Measurements from ENCODE around the gene TENM4. TPM values are rescaled to one million over a fixed set of nuclear protein-coding genes. Genes with fewer than 3 reads are reported as not detected.

Gene TENM4
- total RNA-seq, 1 donor from 2014 or later, result 2.9 TPM

GRCh38 chr11:79447038-79447786, 6.4 kb upstream of the TENM4 start:
- DNase-seq, result no peak

DNA sequence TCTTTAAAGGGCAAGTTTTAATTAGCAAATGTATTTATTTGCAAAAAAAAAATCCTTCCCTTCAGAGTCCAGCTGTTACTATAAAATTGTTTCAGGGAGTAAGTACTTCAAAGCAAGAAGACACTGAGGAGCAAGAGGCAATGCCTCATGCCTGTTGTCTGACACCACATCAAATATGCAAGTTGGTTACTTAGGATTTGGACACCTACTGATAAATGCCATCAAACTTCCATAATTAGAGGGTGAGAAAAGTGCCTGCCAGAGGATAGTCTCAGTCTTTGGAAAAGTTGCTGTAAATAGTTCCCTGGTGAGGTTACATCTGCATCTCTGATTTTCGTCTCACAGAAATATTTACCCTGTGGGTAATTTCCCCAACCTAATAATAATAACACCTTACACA, 4.1 kb upstream of the TENM4 start:
- no peak for DNase-seq

DNA sequence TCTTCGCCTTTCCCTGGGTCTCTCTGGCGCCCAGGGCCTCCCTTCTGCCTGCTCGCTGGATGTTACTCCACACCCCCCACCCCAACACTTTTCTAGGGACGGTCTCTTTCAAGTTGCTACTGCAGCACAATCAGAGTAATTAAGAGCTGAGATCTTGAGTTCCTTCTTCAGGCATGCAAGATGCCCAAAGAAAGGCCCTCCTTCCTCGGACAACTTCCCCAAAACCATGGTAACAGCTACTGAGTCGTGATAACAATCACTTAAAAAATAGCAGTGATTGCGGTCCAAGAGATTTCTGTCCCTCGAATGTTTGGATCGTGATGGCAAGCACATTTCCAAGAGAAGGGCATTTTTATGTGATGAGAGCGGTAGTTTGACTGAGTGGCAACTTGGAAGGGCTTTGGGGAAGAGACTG, 638 bp upstream of the TENM4 start:
- no peak for DNase-seq

DNA sequence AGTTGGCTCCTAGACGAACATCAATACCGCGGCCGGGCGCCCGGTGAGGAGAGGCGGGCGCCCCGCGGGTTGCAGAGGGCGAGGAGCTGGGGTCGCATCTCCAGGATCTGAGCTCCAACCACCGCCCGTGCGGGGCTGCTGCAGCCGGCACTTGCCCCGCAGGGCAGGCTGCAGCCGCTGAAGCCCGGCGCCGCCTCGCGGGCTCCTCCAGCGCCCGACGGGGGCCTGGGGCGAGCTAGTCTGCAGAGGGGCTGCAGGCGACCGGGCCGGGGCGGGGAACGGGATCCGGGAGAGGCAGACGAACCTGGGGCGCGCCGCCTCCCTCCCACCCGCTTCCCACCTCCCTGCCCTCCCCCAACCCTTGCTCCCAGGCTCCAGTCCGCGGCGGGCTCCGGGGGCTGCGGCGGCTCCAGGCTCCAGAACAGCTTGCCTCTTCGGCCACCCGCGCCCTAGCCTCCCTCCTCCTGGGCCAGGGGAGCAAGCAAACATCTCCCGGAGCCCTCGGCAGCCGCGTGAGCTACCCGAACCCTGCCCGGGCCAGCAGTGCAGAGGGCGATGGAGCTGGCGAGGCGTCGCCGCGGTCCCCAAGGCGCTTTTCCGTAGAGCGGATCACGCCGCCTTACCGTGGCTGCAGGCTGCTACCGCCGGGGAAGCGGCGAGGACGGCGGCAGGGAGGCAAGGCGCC, 802 bp downstream of the TENM4 start:
- DNase-seq, result no peak

GRCh38 chr11:79439410-79439885, 1.4 kb downstream of the TENM4 start:
- DNase-seq, result no peak

DNA sequence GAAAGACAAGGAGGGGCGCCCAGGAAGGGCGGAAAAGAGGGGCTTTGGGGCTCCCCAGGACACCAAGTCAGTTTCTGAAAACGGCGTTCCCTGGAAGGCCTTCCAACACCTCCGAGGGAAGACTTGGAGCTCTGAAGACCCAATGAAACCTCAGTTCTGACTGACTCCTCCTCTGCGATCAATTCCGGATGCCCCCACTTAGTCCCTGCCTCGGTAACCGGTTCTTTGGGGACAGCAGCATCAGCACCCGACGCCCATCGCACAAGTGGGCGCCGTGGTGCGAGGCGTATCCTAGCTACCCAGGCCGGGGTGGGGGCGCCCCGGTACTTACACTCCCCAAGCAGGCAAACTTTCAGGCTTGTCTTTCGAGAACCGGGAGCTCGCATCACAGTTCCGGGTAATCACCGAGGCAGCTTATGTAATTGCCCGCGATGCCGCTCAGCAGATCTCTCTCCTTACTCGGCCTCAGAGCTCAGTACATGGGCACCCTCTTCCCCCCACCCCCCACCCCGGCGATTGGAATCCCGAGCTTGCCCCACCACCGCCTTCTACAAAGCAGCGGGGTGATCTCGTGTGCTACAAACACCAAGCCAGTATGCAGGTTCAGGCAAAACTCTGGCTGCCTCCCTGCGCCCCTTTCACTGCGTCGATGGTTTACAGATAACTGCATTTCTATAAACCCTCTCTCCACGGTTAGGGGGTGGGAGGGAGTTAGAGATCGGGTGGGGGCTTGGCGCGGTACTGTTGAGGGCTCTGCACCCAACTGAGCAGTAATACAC, 2.0 kb downstream of the TENM4 start:
- no peak for DNase-seq

DNA sequence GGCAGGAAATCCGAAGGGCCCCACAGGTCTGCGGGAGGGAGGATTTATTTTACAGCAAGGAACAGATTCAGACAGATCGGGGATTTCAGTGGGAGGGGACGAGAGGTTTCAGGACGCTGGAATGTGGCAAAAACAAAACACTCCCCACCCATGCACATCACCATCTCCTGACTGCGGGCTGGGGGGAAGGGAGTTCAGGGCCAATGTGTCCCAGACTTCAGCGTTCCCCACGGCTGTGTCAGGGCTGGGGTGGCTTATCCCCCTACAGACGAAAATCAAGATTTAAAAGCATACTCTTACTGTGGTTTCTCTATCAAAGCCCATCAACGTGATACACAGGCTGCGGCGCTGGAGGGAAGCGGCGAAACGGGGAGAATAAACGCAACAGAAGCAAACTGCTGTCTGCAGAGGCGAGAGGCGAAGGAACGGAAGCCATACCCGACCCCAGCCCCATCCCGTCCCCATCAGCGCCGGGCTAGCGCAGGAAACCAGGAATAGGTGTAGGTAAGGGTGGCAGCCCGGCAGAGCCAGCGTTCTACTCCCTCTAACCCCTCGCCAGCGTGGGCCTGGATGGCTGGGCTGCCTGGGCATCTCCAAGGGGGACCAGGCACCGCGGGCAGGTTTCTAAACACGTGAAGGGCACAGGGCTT, 2.7 kb downstream of the TENM4 start:
- no peak for DNase-seq

DNA sequence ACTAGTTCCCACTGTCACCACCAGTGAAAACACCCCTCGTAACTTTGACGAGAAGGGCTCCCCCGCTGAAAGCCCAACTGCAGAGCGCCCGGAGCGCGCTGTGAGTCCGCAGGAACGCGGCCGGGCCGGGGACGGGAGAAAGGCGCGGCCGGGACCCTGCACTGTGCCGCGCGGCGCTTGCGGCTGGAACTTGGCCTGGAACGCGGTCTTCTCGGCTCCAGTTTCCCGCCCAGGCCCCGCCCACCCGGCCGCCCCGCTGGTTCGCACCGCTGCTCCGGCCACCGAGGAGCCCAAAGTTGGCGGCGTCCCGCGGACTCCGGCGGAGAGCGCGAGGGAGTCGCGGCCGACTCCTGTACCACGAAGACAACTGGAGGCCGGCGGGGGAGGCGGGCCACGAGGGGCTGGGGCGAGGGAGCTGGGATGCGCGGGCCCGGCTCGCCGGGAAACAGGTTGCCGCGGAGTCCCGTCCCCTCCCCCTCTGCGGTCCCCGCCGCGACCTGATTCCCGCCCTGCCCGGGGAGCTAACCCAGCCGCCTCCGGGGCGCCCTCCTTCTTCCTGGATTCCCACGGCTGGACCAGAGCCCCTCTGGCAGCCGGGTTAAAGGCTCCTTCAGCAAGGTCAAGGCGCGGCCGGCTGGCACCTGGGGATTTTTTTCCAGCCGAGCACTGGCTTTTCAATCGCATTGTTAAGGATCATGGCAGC, 3.4 kb downstream of the TENM4 start:
- DNase-seq, result no peak

- no peak for DNase-seq
Observed at GRCh38 chr11:79436919-79437277, 3.9 kb downstream of the TENM4 start.

DNA sequence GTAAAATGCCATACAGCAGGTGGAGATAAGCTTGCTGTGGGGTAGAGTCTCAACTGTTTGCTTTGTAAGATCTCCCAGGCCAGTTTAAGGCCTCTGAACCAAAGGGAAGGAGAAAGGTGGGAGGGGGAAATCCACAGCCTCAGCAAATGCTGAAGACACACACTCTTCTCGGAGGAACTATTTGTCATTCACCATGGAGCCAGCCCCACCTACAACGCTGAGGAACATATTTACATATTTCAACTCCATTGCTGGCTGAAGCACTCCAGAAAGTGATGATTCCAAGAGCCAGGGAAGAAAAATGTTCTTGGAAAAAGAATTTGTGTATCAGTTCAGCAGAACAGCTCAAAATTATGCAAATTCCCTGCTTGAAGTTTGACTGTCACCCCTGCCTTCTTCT, 6.5 kb downstream of the TENM4 start:
- DNase-seq, result no peak

GRCh38 chr11:79432138-79432537, 8.7 kb downstream of the TENM4 start:
- no peak for DNase-seq

DNA sequence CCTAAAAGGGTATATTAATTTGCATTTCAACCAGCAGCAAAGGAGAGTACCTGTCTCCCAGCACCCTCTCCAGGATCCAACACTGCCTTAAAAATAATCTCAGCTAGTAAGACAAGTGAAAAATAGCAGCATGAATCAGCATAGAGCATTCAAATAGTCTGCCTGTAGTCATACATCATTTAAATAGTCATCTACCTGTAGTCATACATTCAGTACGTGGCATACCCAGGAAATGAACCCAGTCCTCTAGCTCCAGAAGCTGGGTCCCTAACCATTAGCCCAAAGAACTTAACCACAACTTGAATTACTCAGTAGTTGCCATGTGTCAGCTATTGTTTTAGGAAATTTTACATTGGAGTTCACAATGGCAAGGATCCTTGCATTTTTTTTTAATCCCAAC, 9.3 kb downstream of the TENM4 start:
- no peak for DNase-seq

- DNase-seq, result no peak
Observed at GRCh38 chr11:79430280-79430679, 10.6 kb downstream of the TENM4 start.

DNA sequence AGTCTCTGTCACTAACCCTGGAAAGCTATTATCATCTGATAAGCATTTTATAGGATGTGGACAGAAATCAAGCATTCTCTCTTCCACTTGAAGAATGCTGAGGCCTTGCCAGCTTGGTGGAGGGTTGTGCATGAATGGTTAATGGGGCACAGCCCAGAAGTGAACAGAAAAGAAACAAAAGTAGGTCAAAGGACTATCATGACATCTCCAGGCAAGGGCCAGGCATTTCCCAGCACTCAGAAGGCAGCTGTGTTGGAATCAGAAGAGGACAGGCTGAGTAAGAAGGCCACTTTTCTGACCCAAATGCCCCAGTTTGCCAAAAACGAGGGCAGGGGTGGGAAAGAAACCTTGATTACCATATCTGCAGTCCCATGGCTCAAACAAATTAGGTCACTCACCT, 12.4 kb downstream of the TENM4 start:
- DNase-seq, result no peak

GRCh38 chr11:79427611-79428327, 13.1 kb downstream of the TENM4 start:
- no peak for DNase-seq

- DNase-seq, result no peak
Observed at GRCh38 chr11:79427126-79427525, 13.7 kb downstream of the TENM4 start.

DNA sequence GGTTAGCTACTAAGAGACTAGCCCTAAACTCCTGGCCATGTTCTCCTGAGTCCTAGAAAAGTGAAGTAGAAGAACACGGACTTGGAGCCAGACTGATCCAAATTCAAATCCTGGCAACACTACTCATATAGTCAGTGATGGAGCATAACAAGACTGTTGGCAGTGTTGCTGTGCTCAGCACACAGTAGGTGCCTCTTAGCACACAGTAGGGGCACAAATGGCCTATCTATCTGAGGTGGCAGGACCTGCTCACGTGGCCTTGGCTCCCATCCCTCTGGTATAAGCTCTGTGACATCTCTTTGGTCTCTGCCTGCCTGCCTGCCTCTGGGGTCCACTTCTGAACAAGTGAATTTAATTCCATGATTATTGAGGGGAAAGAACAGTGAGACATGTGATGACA, 15.4 kb downstream of the TENM4 start:
- DNase-seq, result no peak

GRCh38 chr11:79423736-79424135, 17.1 kb downstream of the TENM4 start:
- no peak for DNase-seq

DNA sequence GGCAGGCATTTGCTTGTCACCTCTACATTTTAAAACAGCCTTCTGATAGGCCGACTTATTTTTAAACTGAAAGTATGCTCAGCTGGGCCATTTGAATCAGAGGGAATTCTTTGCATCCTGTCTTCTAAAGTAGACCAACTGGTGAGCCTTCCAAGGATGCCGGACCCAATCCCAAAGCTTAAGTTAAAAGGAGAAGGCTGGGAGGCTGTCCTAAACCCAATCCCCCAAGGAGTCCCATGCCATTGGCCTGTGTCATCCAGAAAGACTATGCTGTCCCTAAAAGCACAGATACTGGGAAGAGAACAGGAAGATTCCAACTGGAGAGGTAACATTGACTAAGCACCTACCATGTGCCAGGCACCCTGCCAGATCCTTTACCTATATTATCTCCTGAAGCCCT, 18.0 kb downstream of the TENM4 start:
- DNase-seq, result no peak

DNA sequence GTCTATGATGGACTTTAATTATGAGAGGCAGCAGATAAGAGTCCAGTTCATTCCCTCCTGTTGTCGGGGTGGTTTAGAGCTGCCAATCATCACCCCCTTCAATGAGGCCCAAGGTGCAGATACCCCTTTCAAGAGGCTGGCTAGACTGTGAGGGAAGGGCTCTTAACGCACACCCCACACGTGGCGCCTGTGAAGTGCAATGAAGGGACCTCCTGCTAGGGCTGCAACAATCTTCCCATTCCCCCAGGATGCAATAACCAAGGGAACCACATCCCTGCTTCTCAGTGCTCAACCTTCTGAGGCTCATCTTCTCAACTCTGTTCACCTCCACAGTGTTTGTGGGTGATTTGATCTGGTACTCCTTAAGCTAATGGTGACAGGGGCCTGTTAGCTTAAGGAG, 19.0 kb downstream of the TENM4 start:
- DNase-seq, result no peak

GRCh38 chr11:79419120-79419519, 21.7 kb downstream of the TENM4 start:
- no peak for DNase-seq

DNA sequence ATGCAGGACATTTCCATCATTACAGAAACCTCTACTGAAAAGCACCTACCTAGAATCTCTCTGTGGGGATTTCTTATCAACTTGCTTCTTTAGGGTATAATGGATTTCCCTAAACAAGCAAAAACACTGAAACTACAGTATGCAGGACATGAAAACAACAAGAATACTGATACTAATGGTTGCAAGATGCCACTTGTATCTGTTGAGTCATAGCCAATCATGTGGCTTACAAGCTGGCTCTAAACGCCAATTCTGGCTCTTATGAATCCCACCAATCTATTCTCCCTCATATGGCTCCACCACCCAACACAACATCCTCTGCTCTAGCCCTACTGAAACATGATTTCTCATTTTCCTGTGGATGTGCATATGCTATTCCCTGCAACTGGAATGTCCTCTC, 22.6 kb downstream of the TENM4 start:
- DNase-seq, result no peak

Measured in dermis blood vessel endothelial cell (primary cell).